Measurements from ENCODE around the gene C9orf78.
"Not testable (repeated sequence)": the region's sequence is repeated elsewhere in the genome, so short reads cannot be mapped to it uniquely, and the experiment has no call there.

C9orf78 gene

GRCh38 chr9:129811967-129812363 lies 23.1 kb downstream of the C9orf78 start:
- DNase-seq (ENCODE audit: low read depth), result no peak

- no peak for DNase-seq (ENCODE audit: low read depth)
These were observed 24.3 kb downstream of the C9orf78 start for GRCh38 chr9:129810788-129811187.

GRCh38 chr9:129810116-129810515 lies 25.0 kb downstream of the C9orf78 start:
- no peak for DNase-seq (ENCODE audit: low read depth)

- DNase-seq (ENCODE audit: low read depth), result no peak
These were observed 25.7 kb downstream of the C9orf78 start for GRCh38 chr9:129809346-129809745.

GRCh38 chr9:129806061-129806460 lies 29.0 kb downstream of the C9orf78 start:
- DNase-seq (ENCODE audit: low read depth), result no peak

- no peak for DNase-seq (ENCODE audit: low read depth)
These were observed 31.4 kb downstream of the C9orf78 start for GRCh38 chr9:129803676-129804060.

GRCh38 chr9:129802833-129803675 lies 32.0 kb downstream of the C9orf78 start, which contains the start of gene TOR1B:
Gene TOR1B, plus strand, starts transcription at chr9:129803184. Its CDS starts 29 bp downstream, at chr9:129803213.
- peak; percentile 70 for DNase-seq (ENCODE audit: low read depth)

- DNase-seq (ENCODE audit: low read depth), result no peak
These were observed 33.6 kb downstream of the C9orf78 start for GRCh38 chr9:129801504-129801903.

GRCh38 chr9:129798973-129799372 lies 36.1 kb downstream of the C9orf78 start:
- DNase-seq (ENCODE audit: low read depth), result no peak

- DNase-seq (ENCODE audit: low read depth), result not testable (repeated sequence)
These were observed 39.0 kb downstream of the C9orf78 start for GRCh38 chr9:129796029-129796428.

GRCh38 chr9:129794549-129794948 lies 40.5 kb downstream of the C9orf78 start:
- no peak for DNase-seq (ENCODE audit: low read depth)

- DNase-seq (ENCODE audit: low read depth), result no peak
These were observed 48.6 kb downstream of the C9orf78 start for GRCh38 chr9:129786481-129786880.

- DNase-seq (ENCODE audit: low read depth), result no peak
These were observed 49.2 kb downstream of the C9orf78 start for GRCh38 chr9:129785866-129786265.

GRCh38 chr9:129784970-129785369 lies 50.1 kb downstream of the C9orf78 start:
- not testable (repeated sequence) for DNase-seq (ENCODE audit: low read depth)

GRCh38 chr9:129783516-129784361 lies 51.3 kb downstream of the C9orf78 start:
- peak; percentile 25 for DNase-seq (ENCODE audit: low read depth)

GRCh38 chr9:129781981-129782380 lies 53.1 kb downstream of the C9orf78 start:
- no peak for DNase-seq (ENCODE audit: low read depth)

GRCh38 chr9:129781131-129781530 lies 53.9 kb downstream of the C9orf78 start:
- DNase-seq (ENCODE audit: low read depth), result no peak

- no peak for DNase-seq (ENCODE audit: low read depth)
These were observed 55.4 kb downstream of the C9orf78 start for GRCh38 chr9:129779560-129780190.

- DNase-seq (ENCODE audit: low read depth), result no peak
These were observed 56.6 kb downstream of the C9orf78 start for GRCh38 chr9:129778469-129778868.

GRCh38 chr9:129777769-129778130 lies 57.3 kb downstream of the C9orf78 start:
- DNase-seq (ENCODE audit: low read depth), result no peak

Measured in HS-5 (cell line).